Thyroid gland (tissue), 4 donors: ENCODE measurements around the gene RCAN2.

Experiments
- POLR2A ChIP-seq, 2 donors: fragments of 450-650 bp; IDR thresholded peaks; one replicate each; pipeline ENCODE4 v1.6.1; 2017; ENCODE audit warnings: antibody characterized with exemption in 2 of 2, mild to moderate bottlenecking in 2 of 2, moderate library complexity in 1 of 2
- TF ChIP-seq, protein P1 (sequence below), 6 experiments: fragments of 200-600 bp in 3 of 6; fragments of 450-650 bp in 3 of 6; sonication (generic) in 3 of 6; IDR thresholded peaks; one replicate each; pipeline ENCODE4 v1.5.1; 2016 to 2019; ENCODE audit warnings: antibody characterized with exemption in 6 of 6, mild to moderate bottlenecking in 2 of 6, inconsistent platforms in 1 of 6, moderate library complexity in 1 of 6

DNA sequence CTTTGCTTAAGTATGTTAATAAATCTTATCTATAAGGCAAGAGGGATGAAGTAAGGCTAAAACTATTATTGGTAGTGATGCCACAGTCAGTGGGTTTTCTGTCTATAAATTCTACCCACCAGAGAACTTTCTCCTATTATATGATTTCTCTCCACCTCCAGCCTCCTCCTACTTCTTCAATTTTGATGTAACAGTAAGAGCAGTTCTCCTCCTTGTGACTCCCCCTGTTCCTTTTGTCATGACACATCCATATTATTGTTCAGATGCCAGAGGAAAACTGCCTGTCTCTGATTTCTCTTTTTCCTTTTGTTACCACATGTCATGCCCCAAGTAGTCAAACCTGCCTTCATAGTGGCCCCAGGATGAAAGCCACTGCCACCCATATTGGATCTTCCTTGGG is 9.1 kb upstream of the RCAN2 start:
- TF ChIP-seq POLR2A (IDR thresholded peaks at IDR 0.05), result no peak
- TF ChIP-seq, protein P1, sequence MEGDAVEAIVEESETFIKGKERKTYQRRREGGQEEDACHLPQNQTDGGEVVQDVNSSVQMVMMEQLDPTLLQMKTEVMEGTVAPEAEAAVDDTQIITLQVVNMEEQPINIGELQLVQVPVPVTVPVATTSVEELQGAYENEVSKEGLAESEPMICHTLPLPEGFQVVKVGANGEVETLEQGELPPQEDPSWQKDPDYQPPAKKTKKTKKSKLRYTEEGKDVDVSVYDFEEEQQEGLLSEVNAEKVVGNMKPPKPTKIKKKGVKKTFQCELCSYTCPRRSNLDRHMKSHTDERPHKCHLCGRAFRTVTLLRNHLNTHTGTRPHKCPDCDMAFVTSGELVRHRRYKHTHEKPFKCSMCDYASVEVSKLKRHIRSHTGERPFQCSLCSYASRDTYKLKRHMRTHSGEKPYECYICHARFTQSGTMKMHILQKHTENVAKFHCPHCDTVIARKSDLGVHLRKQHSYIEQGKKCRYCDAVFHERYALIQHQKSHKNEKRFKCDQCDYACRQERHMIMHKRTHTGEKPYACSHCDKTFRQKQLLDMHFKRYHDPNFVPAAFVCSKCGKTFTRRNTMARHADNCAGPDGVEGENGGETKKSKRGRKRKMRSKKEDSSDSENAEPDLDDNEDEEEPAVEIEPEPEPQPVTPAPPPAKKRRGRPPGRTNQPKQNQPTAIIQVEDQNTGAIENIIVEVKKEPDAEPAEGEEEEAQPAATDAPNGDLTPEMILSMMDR (IDR thresholded peaks at IDR 0.05), result no peak
